ENCODE data around the gene NUP153.
A peak's percentile ranks its signal among the peaks of the same experiment; 100 is the strongest.
"Not testable (repeated sequence)": the region's sequence is repeated elsewhere in the genome, so short reads cannot be mapped to it uniquely, and the experiment has no call there.

Gene NUP153

DNA sequence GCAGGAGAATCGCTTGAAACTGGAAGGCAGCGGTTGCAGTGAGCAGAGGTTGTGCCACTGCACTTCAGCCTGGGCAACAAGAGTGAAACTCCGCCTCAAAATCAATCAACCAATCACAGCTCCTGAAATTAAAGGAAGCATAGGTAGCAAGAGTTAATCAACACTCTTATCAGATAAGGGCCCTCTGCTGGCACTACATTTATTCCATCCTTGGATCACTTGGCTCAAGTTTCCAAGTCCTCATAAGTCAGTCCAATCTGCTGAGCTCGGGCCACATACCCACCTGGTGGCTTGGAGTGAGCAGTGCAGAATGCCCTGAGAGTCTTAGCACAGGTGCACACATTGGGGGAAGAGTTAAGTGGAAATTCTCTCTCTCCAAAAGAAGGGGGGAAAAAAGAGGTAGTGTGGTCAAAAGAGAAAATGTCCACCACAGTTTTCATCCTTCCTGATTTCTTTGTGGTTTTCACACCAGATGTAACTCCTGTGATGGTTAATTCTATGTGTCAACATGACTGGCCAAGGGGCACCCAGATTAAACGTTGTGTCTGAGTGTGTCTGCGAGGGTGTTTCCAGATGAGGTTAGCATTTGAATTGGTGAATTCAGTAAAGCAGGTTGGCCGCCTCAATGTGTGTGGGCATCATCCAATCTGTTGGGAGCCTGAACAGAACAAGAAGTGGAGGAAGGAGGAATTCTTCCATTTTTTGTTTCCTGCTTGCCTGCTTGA, 120.8 kb downstream of the NUP153 start:
- no peak overlapping the region for H3K27ac Mint-ChIP-seq (ENCODE audit: low read depth)
- ATAC-seq (replicated peaks; ENCODE audit: extremely low read depth, poor library complexity, severe bottlenecking): no peak

DNA sequence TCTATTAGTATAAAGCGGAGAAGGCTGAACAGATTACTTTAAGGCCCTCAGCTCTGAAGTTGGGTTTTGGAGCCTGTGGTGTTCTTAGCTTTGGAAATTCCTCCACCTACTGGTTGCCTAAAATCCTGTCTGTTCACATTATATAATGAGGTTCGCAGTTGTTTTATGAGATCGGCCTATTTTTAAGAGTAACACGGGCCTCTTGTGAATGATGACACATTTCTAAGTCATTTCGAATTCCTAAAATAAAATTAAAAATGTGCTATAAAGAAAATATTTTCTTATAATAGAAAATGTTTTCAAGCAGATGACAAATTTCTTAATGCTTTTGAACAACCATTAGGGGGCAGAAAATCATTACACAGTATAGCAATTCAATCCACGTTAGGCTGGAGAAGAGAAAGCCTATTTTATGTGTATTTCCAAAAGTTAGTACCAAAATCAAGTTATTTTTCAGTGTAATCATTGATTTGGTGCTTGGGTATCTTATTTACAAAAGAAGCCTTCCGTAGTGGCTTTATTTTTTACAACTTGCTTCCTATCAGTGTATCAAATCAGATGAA, 122.4 kb downstream of the NUP153 start:
- no peak for DNase-seq (ENCODE audit: low spot score in 2 of 2)
- no peaks in the 10 kb centered on the region for H3K9me3 Mint-ChIP-seq
- H3K4me3 Mint-ChIP-seq: no peak overlapping the region
- H3K4me1 Mint-ChIP-seq: peaks cover 5% of the 10 kb centered on the region
- H3K36me3 Mint-ChIP-seq (ENCODE audit: insufficient read depth): no peaks in the 10 kb centered on the region
- H3K27me3 Mint-ChIP-seq: no peaks in the 10 kb centered on the region
- no peak overlapping the region for H3K27ac Mint-ChIP-seq (ENCODE audit: low read depth)
- no peak for ATAC-seq (replicated peaks; ENCODE audit: extremely low read depth, poor library complexity, severe bottlenecking)

More for the DNA sequence above, 120.8 kb downstream of the NUP153 start:
- Mint-ChIP-seq H3K4me3 (no peak overlapping the region), H3K27me3 (no peaks in the 10 kb centered on the region), H3K4me1 (peaks cover 7% of the 10 kb centered on the region), H3K36me3 (ENCODE audit: insufficient read depth) (no peaks in the 10 kb centered on the region), H3K9me3 (no peaks in the 10 kb centered on the region)
- no peak for DNase-seq (ENCODE audit: low spot score in 2 of 2)

- Mint-ChIP-seq H3K27ac (ENCODE audit: low read depth) (no peak overlapping the region), H3K36me3 (ENCODE audit: insufficient read depth) (no peaks in the 10 kb centered on the region), H3K27me3 (no peaks in the 10 kb centered on the region), H3K4me3 (no peak overlapping the region), H3K9me3 (no peaks in the 10 kb centered on the region), H3K4me1 (no peaks in the 10 kb centered on the region)
- DNase-seq (ENCODE audit: low spot score in 2 of 2): no peak
- no peak for ATAC-seq (replicated peaks; ENCODE audit: extremely low read depth, poor library complexity, severe bottlenecking)
Measured at GRCh38 chr6:17583811-17584210, 122.9 kb downstream of the NUP153 start.

DNA sequence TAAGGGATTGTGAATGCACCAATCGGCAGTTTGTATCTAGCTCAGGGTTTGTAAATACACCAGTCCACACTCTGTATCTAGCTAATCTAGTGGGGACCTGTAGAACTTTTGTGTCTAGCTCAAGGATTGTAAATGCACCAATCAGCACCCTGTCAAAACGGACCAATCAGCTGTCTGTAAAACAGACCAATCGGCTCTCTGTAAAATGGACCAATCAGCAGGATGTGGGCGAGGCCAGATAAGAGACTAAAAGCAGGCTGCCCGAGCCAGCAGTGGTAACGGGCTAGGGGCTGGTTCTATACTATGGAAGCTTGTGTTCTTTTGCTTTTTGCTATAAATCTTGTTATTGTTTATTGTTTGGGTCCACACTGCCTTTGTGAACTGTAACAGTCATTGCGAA, 125.4 kb downstream of the NUP153 start:
- H3K36me3 Mint-ChIP-seq (ENCODE audit: insufficient read depth); H3K27ac Mint-ChIP-seq (ENCODE audit: low read depth); H3K9me3 Mint-ChIP-seq; ATAC-seq (replicated peaks; ENCODE audit: extremely low read depth, poor library complexity, severe bottlenecking); H3K4me1 Mint-ChIP-seq; H3K27me3 Mint-ChIP-seq; DNase-seq (ENCODE audit: low spot score in 2 of 2): not testable (repeated sequence)
- H3K4me3 Mint-ChIP-seq: peak overlapping the region; percentile 71

GRCh38 chr6:17580518-17581048, 126.1 kb downstream of the NUP153 start:
- no peak overlapping the region for H3K27ac Mint-ChIP-seq (ENCODE audit: low read depth)
- H3K27me3 Mint-ChIP-seq: no peaks in the 10 kb centered on the region
- no peak for DNase-seq (ENCODE audit: low spot score in 2 of 2)
- H3K36me3 Mint-ChIP-seq (ENCODE audit: insufficient read depth): no peaks in the 10 kb centered on the region
- no peaks in the 10 kb centered on the region for H3K9me3 Mint-ChIP-seq
- peak; percentile 79 for ATAC-seq (replicated peaks; ENCODE audit: extremely low read depth, poor library complexity, severe bottlenecking)
- peak overlapping the region; percentile 71 for H3K4me3 Mint-ChIP-seq
- H3K4me1 Mint-ChIP-seq: no peaks in the 10 kb centered on the region

DNA sequence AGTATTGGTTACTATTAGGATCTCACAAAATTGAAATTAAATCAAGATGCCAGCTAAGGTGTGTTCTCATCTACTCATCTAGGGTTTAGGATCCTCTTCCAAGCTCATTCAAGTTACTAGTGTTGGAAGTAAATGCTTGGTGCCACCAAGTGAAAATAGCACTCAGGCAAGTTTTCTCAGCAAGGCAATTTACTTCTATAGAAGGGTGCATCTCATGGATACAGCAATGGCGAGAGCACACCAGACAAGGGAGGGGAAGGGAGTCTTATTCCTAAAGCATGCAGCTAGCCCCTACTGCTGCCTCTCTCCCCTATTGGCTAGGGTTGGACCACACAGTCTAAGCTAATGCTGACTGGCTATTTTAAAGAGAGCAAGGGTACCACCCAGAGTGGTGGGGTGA, 129.7 kb downstream of the NUP153 start:
- Mint-ChIP-seq H3K4me1 (no peaks in the 10 kb centered on the region), H3K36me3 (ENCODE audit: insufficient read depth) (no peaks in the 10 kb centered on the region), H3K27ac (ENCODE audit: low read depth) (no peak overlapping the region), H3K9me3 (no peaks in the 10 kb centered on the region), H3K4me3 (no peak overlapping the region), H3K27me3 (peaks cover 26% of the 10 kb centered on the region)
- DNase-seq (ENCODE audit: low spot score in 2 of 2) (no peak), ATAC-seq (replicated peaks; ENCODE audit: extremely low read depth, poor library complexity, severe bottlenecking) (no peak)

GRCh38 chr6:17574866-17575560, 131.7 kb downstream of the NUP153 start:
- Mint-ChIP-seq H3K4me3 (no peak overlapping the region), H3K27me3 (peaks cover 46% of the 10 kb centered on the region), H3K36me3 (ENCODE audit: insufficient read depth) (no peaks in the 10 kb centered on the region), H3K27ac (ENCODE audit: low read depth) (no peak overlapping the region), H3K4me1 (no peaks in the 10 kb centered on the region), H3K9me3 (no peaks in the 10 kb centered on the region)
- DNase-seq (ENCODE audit: low spot score in 2 of 2) (no peak), ATAC-seq (replicated peaks; ENCODE audit: extremely low read depth, poor library complexity, severe bottlenecking) (no peak)

DNA sequence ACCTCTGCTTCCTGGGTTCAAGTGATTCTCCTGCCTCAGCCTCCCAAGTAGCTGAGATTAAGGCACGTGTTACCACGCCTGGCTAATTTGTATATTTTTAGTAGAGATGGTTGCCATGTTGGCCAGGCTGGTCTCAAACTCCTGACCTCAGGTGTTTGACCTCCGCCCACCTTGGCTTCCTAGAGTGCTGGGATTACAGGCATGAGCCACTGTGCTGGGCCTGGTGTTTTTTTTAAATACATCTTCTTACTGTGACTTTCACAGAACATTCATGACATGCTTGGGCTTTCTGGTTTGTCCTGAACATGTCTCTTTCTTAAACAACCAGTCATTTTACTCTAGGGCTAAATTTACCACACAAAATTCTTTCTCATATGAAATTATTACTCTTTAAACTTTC, 141.3 kb downstream of the NUP153 start:
- H3K4me1 Mint-ChIP-seq: no peaks in the 10 kb centered on the region
- no peaks in the 10 kb centered on the region for H3K36me3 Mint-ChIP-seq (ENCODE audit: insufficient read depth)
- peaks cover 23% of the 10 kb centered on the region for H3K27me3 Mint-ChIP-seq
- no peak for ATAC-seq (replicated peaks; ENCODE audit: extremely low read depth, poor library complexity, severe bottlenecking)
- no peaks in the 10 kb centered on the region for H3K9me3 Mint-ChIP-seq
- no peak overlapping the region for H3K4me3 Mint-ChIP-seq
- no peak for DNase-seq (ENCODE audit: low spot score in 2 of 2)
- H3K27ac Mint-ChIP-seq (ENCODE audit: low read depth): no peak overlapping the region
